Activated T-cell treated with anti-CD3 and anti-CD28 coated beads for 4 hours (primary cell): ENCODE results near the gene TNFAIP8L3.

Experiments
- DNase-seq: peaks from one replicate; pipeline ENCODE4 v3.0.0-alpha.2; 2020

The TNFAIP8L3 gene

DNA sequence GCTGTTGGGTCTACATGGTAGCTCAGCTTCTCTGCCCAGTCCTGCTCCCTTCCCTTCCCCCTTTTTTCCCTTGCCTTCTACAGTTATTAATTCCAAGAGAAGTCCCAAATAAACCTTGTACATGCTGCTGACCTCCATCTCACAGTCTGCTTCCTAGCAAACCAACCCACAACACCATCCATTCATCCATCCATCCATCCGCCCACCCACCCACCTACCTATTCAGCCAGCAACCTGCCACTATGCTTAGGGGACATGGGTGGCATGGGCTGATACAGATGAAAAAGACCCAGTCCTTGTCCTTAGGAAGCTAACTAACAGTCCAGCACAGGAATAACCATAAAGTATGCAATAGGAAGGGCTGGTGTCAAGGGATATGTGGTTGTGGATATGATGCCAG is 5.7 kb downstream of the TNFAIP8L3 start:
- no peak for DNase-seq

DNA sequence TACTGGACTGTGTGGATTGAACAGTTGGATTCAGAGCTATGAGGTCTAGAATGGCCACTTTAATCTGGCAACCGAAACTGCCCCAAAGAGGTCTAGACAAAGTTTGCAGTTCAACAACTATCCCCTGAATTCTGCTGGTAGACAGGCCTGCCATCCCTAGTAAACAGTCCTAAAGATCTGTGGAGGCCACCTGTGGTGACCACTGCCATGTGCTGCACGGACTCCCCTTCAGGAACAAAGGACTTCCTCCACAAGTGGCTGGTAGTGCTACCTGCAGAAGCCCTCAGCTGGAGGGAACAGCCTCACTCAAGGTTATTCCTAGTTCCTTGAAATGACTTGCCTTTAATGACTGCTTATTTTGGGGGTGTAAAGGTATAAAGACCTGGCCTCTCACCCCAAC is 6.1 kb downstream of the TNFAIP8L3 start:
- no peak for DNase-seq

DNA sequence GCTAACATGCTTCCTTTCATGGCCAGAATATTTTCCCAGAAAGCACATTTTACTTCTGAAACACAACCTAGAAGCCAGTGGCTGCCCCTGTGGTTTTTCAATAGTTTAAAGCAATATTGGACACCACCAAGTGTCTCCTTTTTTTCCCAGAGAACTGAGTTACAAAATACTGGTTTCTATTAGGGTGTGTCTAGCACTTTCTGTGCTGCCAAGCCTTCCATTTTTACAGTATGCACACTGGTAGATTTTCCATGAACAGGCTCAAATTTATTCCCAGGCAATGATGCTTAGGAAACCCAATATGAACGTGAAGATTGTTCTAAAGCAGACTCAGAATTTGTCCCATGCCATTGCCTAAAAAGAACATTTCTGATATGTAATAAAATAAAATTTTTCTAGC is 7.2 kb downstream of the TNFAIP8L3 start:
- no peak for DNase-seq

DNA sequence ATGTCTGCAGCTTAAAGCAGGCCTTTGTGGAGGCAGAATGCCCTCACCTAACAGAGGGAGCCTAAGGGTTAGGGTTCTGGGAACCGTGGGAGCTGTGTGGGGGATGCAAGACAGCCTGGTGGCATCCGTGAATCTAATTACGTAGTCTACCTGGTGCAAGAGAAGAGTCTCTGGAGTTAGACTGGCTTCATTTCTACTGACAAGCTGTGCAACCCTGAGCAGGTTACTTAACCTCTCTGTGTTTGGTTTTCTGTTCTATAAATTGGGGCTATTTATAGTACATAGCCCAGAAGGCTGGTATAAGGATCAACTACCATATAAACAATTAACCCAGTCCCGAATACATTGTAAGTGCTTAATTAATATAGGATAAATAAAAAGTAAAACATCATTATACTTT is 8.3 kb downstream of the TNFAIP8L3 start:
- no peak for DNase-seq

DNA sequence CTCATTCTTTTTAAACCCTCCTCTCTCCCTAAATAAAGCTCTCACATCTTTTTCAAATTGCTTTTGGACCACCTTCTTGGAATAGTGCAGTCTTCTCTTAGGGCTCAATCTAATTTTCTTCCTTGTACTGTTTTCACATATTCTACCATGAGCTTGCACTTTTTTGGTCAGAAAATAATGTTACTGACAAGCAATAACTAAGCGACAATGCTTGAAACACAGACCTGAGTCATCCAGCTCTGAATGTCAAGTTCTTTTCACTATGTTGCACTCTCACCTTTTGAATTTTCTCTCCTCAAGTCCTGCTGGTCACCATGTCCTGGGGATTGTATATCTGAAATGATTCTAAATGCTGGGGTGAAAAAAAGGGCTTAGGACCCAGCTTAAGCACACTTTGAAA is 8.9 kb downstream of the TNFAIP8L3 start:
- DNase-seq: no peak

DNA sequence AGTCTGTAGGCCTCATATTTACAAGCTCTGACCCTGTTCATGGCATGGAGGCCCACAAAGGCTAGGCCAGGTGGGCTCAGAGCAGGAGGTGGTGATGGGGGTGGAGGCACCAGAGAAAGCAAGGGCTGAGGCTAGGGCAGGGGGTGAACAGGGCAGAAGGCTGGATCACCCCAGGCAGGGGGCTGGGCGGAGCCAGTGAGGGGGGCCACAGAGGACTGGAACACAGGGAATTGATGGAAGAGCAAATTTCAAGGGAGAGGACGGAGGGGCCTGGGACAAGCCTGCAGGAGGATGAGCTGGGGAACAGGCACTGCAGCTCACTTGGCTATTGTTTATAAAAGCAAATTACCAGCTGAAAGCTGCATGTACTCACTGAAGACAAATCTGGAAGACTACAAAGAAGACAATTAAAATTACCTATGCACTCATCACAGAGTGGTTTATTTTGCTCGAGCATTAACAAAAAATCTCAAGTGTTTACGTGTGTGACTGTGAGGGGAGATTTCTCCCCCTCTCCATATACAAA is 11.0 kb downstream of the TNFAIP8L3 start:
- DNase-seq: no peak

DNA sequence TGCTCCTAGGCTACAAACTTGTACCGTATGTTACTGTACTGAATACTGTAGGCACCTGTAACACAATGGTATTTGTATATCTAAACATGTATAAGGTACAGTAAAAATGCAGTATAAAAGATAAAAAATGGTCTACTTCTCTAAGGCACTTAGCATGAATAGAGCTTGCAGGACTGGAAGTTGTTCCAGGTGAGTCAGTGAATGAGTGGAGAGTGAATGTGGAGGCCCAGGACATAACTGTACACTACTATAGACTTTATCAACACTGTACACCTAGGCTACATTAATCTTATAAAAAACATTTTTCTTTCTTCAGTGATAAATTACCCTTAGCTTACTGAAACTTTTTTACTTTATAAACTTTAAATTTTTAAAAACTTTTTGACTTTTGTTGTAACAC is 12.5 kb downstream of the TNFAIP8L3 start:
- DNase-seq: no peak

DNA sequence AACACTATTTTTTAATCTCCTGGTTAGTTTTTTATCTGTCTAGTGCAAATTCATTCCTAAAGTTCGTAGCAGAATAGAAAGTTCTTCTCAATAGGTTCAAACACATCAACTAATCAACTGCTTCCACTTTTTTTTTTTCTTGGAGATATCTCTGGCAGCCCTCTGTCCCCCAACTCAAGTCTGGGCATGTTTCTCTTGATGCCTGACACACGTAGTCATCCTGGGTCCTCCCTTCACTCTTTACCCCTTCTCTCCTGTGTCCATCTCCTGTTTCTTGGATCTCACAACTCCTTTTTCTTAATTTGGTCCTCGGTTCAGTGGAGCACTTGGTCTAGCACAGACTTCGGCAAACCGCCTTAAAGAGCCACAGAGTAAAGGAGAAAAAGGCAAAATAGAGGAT is 14.4 kb downstream of the TNFAIP8L3 start:
- DNase-seq: no peak

DNA sequence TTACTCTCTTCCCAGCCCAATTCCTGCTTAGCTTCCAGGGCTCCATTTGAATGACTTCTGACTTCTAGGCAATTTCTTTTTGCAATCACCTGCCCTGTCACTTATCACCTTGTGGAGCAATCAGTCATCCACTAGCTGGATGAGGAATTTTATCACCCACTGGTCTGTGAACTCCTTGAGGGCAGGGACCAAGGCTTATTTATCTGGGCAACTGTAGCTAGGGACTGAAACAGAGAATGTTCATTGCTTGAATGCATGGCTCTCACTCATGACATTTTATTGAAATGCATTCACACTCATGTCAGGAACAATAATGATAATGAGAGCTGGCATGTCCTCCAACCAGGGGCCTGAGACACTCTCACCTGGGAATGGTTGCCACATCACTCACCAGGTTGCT is 15.5 kb downstream of the TNFAIP8L3 start:
- no peak for DNase-seq

DNA sequence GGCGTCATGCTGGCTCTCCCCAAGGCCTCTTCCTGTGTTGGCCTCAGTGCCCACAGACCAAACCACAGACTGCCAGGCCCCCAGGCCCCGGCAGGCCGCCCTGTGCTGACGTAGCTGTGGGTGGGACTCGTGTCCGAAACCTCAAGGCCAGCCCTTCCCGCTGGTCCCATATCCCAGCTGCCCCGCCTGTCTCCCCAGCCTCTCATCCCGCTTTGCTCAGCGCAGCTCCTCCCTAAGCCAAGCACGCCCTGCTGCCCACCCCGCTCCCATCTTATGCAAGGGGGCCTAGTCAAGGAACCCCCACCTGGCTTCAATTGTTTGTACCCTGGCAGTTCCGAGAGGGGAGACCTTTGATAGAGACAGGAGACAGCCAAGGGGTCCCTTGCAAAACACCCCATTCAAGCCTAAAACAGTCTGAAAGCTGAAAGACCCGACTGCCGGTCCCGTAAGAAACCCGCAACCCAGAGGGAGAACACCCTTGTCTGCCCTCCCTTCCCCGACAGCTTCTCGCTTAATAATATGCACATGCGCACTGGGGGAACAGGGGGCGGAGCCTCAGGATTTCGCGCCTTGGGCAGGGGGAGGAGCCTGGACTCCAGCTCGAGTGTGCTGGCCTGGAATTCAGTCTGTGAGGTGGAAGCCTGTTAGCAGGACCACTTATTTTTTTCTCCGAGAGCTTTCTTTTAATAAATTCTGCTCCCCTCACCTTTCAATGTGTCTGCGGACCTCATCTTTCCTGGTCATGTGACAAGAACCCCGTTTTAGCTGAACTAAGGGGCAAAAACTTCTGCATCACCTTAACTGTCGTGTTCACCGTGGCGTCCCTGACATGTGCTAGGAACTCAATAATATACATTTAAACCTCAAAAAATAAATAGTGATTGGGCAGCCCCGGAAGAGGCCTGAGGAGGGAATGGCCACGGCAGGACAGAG is 17.2 kb downstream of the TNFAIP8L3 start:
- peak; percentile 42 for DNase-seq

DNA sequence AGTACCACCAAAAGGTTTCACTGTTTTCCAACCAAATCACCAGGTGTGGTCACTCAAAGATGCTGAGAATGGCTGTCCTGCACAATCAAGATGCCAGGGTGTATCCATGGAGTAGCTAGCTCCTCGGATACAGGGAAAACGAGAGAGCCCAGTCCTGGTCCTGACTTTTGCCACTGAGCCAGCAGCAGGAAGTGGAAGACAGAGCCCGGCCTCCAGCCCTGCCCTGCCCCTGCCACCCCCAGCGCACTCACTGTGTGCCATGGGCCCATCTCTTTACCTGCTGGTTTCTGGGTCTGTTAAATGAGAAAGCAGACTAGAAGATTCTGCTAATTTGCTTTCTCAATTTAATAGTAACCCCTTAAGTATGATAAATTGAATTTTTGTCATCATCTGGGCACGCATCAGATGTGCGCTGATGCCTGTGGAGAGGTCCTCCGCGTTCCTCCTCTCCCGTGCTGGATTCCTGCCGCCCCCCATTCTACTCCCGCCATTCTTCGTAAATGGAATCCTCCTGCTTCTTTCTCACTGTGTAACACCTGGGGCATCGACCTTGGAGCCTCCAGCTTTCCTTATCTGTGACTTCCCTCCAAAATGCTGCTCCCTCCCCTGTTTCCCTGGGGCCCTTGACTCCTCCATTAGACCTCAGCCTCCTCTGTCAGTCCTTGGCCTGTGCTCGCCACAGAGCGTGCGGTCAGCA is 18.0 kb downstream of the TNFAIP8L3 start:
- DNase-seq: no peak

DNA sequence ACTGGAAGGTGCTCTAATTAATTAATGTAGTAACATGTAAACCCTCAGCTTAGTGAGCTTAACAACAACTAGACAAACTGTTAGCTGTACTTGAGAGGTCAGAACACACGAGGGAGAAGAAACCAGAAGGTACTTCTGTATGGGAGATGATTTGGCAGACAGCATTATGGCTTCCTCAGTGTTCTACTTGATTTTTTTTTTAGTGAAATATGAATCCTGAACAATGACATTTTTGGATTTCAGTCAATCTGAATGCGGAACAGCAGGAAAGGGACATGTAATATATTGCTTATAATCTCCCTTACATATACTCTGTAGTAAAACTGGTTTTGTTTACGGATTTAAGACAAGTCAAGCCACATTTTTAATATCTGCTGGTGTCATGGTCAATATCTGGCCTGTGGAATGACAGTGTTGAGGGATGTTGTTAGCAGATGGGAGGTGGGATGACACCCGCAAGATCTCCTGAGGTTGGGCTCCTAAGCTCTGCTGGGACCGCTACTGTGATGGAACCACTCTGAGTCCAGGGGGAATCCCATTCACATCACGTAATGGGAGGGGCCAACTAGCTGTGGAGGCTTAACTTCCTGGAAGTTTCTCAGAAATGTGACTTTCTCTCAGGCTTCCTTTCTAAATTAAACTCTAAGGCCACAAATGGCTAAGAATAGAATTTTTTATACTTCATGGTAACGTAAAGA is 18.7 kb downstream of the TNFAIP8L3 start:
- DNase-seq: no peak

DNA sequence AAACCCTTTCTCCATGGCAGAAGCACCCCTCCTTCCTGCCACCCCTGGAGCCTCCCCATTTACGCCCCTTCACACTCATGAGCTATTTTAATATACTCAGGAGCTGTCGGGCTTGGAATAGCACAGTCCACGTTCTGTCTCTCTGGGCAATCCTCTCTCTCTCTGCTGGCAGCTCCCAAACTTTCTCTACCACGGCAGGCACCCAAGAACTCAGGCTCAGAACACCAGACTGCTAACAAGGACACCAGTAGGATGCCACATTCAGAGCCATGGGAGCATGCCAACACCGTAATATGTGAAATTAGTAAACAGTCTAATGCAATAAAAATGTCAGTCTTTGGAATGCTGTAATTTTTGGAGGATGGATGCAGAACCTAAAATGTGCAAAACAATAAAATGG is 19.3 kb downstream of the TNFAIP8L3 start:
- DNase-seq: no peak

DNA sequence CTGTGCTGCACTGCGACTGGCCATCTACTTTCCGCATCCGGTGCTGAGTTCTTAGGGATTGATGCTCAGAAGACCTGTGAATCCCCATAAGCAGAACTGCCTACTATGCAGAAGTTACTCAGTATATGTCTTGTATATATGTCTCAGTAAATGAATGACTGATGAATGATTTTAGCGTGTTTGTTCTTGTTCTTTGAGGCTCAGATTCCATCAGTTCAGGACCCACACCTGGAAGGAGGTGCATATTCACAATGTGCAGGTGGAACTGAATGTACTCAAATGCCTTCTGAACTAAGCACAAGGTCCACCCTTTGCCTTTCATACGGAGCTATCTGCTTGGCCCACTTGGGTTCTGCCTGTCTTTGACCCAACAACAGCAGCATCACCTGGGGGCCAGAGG is 19.8 kb downstream of the TNFAIP8L3 start:
- DNase-seq: no peak

DNA sequence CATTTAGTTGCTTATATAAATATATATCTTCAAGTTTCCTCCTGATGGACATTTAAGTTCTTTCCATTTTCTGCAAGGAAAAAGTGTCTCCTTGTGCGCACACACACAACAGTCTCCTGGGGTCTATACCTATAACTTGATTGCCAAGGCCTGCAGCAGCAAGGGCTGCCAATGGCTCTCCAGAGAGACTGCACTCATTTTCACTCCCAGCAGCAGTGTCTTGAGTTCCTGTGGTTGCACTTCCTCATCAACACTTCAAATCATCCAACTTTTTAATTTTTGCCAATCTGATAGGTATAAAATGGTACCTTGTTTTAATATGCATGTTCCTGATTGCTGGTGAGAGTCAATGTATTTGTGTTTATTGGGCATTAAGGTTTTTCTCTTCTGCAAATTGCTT is 23.1 kb downstream of the TNFAIP8L3 start:
- DNase-seq: no peak

DNA sequence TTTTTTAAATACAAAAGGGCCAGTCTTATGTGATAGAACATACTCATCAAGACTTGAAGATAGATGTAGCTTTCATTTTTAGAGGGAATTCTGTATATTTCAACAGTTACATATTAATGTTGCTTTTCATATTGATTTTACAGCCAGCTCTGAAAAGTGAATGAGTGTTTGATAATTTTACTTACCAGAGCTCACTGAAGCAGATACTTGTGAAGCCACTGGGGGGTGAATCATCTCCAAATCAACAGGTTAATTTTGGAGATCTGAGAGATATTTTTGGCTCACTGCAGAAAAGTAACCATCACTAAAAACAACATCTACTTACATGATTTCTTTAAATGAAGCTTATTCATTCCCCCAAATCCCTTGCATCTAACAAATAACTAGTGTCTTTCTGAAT is 24.7 kb downstream of the TNFAIP8L3 start:
- DNase-seq: no peak

DNA sequence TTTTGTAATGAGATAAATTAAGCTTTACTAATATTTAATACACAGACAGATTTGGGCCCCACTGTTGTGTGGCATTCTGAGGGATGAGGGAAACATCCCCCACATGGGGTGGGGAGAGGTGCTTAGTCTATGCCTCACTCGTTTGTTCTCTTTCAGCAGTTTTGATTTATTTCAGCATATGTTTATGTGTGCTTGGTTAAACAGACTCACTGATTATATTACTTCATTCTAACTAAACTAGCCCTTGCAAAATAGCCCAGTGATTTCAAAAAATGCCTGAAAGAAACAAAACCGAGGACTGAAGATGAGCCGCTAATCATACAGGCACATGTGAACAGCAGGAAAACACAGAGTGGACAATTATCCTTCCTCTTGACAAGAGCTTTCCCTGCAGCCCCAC is 27.2 kb downstream of the TNFAIP8L3 start:
- DNase-seq: no peak

DNA sequence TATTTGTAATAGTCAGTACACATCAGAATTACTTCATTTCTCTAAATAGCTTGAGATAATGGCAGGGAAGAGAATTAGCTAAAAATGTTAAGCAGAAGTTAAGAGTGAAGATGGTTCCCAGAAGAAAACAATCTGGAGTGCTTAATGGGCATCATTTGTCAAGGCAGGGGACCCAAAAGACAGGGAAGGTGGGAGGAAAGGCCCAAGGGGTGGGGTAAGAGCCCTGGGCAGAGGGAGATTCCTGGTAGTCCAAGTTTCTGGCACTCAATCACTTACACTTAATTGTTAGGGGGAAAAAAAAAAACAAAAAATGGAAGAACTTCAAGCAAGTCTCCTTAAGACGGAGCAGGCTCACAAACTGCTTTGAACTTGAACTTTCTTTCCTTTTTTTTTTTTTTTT is 28.9 kb downstream of the TNFAIP8L3 start:
- DNase-seq: no peak

DNA sequence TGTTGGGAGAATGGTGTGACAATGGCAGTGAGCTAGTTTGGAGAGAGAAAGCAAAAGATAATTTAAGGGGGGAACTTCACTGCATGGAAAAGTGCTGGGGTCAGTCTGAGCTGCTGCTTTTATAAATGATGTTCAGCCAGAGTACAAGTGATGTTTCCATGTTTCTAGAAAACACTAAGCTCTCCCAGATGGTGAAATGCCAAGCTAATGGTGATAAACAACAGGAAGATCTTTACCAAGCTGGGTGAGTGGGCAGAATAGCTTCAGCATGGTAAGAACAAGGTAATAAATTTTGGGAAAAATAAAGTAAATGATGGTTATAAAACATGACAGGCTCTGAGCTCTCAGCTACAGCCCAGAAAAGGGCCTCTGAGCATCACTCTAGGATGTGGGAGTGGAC is 29.4 kb downstream of the TNFAIP8L3 start:
- no peak for DNase-seq

DNA sequence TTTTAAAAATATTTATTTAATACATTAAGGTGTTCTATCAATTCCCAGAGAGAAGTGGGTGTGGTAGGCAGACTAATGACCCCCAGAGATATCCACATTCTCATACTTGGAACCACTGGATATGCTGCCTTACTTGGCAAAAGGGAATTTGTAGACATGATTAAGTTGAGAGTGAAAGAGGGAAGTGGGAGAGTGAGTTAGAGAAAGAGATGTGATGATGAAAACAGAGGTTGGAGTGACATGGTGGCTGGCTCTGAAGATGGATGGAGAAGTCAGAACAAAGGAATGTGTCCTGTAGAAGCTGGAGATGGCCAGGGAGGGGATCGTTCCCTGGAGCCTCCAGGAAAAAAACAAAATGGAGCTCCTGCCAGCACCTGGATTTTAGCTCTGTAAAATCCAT is 32.0 kb downstream of the TNFAIP8L3 start:
- DNase-seq: no peak

DNA sequence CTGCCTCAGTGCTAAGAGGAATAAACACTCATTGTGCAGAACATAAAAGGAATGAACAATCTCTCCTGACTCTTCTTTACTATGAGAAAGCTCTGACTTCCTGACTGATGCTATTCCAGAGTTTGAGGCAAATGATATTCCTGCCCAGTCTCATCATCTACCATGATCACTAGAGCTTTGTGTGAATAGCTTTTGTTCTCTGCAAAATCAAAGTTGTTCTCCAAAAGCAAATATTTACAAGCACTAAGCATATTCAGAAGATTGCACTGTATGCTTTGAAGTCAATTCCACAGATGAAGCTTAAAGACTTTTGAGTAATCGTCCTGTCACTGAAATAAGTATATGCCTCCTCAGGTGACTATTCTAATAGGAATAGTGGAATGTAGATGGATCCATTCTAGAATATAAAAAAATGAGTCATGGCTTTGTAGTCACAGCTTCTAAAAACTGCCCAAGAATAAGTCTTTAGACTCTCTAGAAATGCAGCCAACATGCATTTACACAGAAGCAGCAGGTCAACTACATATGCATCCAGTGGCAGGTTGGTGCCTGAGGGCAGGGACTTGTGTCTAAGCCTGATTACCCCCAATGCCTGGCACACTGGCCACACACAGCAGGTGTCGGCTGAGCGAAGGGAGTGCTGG is 34.6 kb downstream of the TNFAIP8L3 start:
- no peak for DNase-seq

DNA sequence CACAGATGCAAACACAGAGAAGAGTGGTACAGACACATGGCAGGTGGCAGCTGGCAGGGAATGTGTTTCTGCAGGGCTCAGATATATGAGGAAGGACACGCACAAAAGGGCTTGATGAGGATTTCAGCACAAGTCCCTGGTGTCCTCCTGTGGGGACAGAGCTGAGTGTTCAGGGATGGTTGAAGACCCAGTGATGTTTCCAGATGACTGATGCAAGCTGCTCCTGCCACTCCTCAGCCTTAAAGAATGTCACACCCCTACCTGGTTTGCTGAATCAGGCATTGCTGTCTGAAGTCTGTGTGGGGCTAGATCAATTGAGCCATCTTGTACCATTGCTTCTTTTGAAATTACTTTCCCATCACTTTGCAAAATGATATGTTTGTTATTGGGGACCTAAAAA is 40.2 kb downstream of the TNFAIP8L3 start:
- no peak for DNase-seq

DNA sequence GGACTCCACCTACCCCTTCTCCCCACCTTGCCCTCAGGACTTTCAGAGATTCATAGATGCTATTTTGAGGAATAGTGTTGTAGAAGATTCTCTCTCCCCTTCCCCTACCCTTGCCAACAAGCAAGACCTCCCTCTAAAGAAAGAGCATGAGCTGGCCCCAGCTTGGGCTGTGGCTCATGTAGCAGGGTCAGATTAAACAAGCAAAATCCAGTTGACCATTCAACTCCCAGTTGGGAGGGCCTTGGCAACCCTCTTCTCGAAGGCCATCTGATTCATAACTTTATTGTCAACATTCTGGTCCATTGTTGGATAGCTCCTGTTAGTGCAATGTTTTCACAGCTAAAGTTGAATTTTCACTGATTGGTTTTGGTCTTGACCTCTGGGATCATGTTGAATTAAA is 41.1 kb downstream of the TNFAIP8L3 start:
- DNase-seq: no peak
